Stimulated activated CD8-positive, alpha-beta memory T cell treated with anti-CD3 and anti-CD28 coated beads, Interleukin-4, amount 100 ng/mL, for 48 hours (primary cell): Measurements from ENCODE around the gene NKX6-2.
"Not testable (repeated sequence)": the region's sequence is repeated elsewhere in the genome, so short reads cannot be mapped to it uniquely, and the experiment has no call there.

Source experiments
- DNase-seq: peaks from one replicate; pipeline ENCODE4 v3.0.0-alpha.2; 2020

NKX6-2 gene

DNA sequence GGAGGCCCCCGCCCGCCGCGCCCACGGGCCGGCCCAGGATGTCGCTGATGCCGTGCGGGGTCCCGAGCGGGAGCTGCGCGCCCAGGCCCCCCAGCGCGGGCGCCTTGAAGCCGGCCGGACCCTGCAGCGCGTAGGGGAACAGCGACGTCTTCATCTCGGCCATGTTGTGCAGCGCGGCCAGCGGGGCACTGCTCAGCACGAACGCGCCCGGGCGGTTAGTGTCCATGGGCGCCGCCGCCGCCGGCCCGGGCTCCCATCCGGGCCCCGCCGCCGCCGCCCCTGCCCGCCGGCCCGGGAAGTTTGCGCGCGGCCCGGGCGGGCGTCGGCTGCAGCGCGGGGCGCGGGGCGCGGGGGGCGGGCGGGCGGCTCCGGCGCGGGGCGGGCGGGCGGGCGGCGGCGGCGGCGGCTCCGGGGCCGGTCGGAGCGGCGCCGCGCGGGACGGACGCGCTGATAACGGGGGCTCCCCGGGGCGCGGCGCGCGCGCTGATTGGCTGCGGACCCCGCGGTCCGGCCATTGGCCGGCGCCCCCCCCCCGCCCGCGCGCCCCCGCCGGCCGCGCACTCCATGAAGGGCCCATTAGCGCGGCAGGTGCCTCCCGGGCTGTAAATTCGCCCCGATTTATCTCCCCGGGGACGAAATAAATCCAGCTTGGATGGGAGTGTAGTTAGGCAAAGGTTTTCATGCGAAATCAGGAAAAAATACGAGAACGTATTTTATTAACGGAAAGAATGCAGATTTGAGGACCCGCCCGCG is at the start of gene NKX6-2:
Gene NKX6-2 (minus strand): TSS at position 425 of the 753 bp plus-strand sequence. CDS start 199 bp downstream, at position 226.
- DNase-seq: no peak

DNA sequence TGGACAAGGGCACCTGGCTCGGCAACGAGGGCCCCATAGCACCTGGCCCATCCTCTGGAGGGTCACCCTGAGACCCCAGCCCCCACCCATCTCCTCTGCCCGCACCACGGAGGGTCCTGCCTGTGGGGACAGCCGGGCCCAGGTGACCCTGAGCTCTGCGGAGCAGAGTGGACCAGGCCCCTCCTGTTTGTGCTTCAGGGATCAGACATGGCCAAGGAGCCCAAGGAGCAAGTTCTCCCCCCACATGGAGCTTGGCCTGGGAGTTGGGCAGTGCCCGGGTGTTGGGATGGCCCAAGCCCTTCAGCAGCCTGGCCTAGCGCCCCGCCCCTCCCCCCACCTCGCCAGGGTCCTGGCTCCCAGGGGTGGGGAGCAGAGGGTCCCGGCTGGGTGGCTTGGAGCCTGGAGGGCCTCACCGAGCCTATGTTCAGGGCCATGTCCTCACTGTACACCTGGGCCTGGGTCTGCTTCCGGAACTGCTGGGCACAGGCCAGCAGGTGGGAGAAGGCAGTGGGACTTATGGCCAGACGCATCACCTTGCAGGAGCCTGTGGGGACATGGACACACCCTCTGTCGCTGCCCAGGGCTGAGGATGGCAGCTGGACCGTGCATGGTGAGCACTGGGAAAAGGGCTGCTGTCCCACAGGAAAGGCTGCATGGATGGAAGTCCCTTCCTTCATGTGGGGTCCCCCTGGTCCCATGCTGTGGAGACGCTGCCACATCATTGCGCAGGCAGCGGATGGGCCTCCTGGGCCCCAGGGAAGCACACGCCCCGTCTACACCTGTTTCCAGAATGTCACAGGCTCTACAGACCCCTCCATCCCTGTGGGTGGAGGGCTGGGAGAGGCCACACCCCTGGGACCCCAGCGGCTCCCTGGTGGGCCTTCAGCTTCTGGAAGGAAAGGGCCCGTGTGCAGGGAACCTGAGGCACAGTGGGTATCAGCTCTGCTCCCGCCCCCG is 49.2 kb upstream of the NKX6-2 start:
- DNase-seq: no peak

DNA sequence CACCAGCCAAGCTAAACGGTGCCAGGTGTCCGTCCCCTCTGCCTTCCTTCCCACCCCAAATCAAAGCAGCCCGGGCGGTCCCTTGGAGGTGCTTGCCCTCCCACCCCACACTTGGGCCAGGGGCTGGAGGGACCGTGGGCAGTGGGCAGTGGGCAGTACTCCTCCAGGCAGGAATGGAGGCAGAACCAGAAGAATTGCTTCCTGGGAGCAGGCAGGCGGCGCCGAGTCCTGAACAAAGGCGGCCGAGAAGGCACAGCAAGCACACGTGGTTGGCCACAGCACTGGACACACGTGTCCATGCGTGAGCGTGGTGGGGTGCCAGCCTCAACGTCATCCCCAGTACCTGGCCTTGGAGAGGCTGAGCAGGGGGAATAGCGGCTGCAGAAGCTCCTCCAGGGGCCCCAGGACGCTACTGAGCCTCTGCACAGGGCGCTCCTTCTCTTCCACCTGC is 48.4 kb upstream of the NKX6-2 start:
- no peak for DNase-seq

DNA sequence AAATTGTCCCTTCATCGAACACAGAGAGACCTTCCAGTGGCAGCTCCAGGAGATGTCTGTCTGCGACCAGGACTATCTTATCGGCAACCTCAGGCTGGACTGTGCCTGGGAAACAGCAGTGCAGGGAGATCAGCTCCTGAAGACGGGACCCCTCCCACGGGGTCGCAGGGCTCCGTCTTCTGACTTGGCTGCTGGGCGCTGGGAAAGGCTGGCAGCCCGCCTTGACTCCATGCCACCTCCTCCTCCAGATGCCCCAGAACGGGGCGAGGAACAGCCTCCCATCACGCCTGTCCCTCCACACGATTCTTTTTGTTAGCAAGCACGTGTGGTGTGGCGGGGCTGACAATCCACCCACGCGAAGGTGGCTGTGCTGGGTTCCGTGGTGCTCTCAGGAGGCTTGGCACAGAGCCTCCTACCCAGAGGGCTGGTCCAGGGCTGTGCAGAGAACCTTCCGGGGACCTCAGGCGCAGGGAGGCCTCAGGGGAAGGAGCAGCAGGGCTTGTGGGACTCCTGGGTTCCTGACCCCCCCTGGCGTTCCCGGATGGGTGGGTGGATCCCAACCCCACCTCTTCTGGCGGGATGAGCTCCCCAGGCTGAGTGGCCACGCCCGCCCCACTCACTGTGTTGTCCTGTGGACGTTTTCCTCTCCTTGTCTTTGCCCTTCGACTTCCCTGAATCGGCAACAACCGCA is 47.6 kb upstream of the NKX6-2 start:
- no peak for DNase-seq

DNA sequence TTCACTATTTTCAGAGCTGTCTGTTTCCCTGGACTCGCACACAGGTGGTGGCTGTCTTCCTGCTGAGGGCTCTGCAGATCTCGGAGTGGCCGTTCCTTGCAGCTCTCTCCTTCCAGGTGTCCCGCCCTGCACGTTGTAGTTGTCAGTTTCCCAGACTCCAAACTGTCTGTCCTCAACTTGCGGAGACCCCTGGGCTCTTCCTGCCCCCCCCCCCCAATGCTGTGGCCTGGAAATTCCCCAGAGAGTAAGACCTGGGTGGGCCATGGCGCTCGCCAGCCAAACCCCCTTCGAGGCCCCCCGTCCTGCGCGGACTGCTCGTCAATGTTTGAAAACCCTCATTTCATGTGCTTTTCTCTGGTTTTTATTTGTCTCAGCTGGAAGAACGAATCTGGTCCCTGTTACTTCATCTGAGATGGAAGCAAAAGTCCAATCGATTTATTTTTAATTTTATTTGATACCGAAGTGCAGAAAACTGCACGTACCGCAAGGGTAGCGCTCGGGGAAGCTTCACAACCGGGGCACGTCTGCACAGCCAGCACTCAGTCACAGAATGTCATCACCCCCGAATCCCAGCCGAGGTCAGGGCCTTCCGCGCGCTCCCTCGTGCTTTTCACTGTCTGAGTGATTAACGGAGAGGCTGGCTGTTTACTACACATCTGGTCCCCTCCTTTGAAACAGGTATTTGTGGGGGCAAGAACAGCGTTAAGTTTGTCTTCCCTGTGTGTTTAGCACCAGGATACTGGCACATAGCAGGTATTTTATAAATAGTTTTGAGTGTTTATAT is 46.4 kb upstream of the NKX6-2 start:
- DNase-seq: no peak

DNA sequence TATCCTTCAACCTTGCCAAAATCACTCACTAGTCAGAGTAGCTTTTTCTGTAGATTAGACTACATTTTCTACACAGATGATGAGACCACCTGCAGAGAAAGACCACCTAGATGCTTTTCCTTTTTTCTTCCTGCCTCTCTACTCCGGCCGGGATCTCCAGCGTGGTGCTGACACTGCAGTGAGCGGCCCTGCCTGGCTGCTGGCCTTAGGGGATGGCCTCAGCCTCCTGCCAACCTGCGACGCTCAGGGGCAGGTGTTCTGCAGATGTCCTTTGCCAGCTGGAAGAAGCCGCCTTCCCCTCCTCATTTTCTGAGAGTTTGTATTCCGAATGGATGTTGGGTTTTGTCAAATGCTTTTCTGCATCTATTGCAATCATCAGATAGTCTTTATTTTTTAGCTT is 43.5 kb upstream of the NKX6-2 start:
- no peak for DNase-seq

DNA sequence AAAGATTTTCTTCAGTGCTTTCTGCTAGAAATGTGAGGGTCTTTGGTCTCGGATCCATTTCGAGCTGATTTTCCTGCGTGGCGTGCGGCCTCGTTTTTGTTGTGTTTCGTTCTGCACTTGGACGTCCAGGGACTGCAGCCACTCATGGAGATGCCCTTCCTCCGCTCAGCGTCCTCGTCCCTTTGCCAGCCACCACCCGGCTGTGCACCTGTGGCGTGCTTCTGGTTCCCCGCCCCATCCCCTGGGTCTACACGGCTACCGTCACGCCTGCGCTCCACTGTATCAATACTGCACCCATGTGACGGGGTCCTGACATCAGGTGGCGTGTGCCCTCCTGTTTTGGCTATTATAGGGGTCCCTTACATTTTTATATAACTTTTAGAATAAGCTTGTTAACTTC is 42.7 kb upstream of the NKX6-2 start:
- no peak for DNase-seq

DNA sequence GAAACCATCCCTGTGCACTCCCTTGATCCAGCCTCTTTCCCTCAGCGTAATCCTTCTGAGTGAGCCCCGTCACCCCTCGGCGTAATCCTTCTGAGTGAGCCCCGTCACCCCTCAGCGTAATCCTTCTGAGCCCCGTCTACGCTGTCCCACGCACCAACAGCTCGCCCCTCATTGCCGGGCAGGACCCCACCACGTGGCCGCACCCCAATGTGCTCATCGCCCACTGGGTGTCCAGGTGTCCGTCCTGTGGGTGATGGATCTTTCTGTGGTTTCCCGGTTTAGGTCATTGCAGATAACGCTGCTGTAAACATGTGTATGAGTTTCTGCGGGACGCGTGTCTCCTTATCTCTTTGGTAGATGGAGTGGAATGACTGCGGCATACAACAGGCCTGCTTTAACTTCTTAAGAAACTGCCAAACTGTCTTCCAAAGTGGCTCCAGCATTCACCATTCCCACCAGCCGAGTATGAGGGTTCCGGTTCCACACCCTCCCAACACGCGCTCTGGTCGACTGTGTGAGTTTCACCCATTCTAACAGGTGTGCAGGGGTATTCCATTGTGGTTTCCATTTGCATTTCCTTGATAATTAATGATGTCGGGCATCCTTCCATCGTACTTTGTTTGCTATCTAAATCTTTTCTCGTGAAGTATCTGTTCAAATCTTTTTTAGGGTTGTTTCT is 42.1 kb upstream of the NKX6-2 start:
- DNase-seq: no peak

DNA sequence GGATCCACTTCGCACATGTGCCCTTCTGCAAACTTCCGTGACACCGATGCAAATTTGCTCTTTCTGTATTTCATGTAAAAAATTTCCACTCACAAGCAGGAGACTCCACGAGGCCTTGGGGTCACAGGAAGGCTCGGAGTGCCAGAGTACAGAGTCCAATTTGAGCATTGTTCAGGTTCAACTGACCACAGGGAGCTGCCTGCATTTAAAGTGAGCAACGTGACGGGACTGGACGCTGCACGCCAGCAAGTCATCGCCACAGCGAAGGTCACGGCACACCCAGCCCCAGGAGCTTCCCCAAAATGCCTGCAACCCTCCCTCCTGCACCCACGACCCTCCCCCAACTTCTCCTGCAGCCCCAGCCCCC is 41.5 kb upstream of the NKX6-2 start:
- DNase-seq: no peak

DNA sequence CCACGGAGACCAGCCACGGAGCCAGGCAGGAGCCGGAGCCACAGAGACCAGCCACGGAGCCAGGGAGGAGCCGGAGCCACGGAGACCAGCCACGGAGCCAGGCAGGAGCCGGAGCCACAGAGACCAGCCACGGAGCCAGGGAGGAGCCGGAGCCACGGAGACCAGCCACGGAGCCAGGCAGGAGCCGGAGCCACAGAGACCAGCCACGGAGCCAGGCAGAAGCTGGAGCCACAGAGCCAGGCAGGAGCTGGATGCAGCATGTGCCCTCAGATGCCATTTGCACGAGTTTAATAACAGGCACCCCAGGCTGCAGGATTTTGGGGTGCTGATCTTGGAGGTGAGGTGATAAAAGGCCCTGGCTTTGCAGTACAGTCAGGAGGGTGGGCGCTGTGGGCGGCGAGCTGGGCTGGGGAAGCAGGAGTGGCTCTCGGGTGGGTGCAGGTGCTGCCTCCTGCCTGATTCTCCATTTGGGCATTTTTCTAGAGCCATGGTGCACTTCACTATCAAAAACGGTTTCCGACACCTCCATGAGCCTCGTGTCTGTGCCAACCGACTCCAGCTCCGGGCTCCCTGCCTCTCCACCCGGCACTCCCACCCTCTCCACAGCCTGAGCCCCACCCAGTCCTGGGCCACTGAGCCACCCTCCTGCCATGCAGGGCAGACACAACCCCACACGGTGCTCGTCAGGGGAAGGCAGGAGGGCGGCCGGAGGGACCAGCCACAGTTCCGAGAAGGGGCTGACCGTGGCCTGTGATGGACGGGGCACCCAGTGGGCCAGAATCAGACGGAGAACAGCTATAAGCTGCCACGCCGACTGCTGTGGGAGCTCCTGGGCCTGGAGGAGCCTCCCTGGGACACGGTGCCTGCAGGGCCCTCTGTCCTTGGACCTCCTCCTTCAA is 40.8 kb upstream of the NKX6-2 start:
- DNase-seq: no peak

DNA sequence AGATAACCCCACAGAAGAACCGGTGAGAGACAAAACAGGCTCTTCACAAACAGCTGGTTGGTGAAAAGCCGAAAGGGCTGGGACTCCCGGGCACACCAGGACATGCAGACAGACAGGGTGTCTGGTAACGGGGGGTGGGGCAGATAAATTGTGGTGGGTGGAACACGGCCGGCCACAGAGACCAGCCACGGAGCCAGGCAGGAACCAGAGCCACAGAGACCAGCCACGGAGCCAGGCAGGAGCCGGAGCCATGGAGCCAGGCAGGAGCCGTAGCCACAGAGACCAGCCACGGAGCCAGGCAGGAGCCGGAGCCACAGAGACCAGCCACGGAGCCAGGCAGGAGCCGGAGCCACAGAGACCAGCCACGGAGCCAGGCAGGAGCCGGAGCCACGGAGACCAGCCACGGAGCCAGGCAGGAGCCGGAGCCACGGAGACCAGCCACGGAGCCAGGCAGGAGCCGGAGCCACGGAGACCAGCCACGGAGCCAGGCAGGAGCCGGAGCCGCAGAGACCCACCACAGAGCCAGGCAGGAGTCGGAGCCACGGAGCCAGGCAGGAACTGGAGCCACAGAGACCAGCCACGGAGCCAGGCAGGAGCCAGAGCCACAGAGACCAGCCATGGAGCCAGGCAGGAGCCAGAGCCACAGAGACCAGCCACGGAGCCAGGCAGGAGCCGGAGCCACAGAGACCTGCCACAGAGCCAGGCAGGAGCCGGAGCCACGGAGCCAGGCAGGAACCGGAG is 40.0 kb upstream of the NKX6-2 start:
- DNase-seq: not testable (repeated sequence)

DNA sequence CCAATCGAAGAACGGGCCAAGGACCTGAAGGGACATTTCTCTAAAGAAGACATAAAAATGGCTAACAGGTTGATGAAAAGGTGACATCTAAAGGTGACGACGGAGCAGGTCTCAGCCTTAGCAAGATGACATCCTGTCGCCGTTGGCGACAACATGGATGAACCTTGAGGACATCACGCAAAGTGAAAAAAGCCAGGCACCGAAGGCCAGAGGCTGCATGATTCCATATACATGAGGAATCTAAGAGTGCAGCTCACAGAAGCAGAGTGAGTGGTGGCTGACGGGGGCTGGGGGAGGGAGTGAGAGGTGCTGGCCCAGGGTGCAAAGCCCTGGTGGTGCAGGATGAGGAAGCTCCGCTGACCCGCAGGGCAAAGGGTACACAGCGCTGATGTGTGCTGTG is 34.1 kb upstream of the NKX6-2 start:
- no peak for DNase-seq

DNA sequence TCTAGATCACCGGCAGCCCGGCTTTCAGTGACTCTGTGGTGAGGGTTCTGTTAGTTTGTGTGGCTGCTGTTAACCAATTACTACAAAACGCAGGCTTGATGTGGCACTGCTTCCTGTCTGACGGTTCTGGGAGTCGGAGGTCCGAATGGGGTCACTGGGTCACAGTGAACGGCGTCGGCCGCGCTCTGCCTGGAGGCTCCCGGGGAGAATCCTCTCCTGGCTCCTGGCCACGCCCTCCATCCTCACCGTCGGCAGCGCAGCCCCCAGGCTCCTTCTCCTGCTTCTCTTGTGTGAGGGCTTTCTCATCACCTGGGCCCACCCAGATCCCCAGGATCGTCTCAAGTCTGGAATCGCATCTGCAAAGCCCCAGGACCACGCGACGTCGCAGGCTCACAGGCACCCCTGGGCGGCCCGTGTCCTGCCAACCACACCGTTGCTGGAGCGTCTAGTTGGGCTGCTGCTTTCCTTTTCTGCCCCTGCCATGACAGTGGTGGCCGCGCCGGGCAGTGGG is 31.8 kb upstream of the NKX6-2 start:
- no peak for DNase-seq

DNA sequence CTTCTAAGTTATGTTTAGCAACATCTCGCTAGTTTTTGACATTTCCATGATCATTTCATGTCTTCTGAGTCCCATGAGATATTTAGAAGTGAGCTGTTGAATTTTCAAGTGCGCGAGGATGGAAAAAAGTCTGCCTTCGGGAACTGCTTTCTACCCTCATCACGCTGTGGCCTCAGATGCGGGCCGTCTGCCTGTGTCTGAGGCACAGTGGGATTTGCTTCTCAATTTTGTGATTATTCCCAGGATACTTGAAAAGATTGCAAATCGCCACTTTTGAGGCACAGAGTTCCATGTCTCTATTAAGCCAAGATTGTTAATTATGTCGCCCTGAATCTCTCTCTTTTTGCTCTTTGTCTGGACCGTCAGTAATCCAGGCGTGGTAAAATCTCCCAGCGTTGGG is 30.8 kb upstream of the NKX6-2 start:
- no peak for DNase-seq

DNA sequence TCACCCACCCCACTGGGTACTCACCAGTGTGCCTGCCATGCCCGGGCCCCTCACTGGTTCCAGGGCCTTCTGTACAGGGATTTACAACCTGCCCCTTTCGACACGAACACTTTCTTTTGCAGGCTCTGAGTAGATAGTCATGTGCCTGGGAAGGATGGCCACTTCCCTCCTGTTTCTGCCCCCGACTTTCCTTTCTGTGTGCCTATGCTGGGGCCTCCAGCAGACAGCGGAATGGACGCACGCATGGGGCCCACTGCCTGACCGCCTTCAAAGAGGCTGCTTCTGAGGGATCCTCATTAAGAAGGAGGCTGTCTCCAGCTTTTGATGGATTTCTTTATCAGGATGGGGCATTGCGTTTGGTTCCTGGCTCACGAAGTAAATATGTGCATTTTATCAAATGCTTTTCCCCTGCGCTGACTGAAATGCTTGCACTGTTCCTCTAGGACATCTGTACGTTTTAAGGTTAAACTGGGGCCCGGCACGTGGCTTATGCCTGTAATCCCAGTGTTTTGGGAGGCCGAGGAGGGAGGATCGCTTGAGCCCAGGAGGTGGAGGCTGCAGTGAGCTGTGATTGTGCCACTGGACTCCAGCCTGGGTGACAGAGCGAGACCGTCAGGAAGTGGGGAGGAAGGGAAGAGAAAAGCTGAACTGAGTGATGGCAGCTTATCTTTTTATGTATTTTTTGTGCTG is 29.4 kb upstream of the NKX6-2 start:
- no peak for DNase-seq

DNA sequence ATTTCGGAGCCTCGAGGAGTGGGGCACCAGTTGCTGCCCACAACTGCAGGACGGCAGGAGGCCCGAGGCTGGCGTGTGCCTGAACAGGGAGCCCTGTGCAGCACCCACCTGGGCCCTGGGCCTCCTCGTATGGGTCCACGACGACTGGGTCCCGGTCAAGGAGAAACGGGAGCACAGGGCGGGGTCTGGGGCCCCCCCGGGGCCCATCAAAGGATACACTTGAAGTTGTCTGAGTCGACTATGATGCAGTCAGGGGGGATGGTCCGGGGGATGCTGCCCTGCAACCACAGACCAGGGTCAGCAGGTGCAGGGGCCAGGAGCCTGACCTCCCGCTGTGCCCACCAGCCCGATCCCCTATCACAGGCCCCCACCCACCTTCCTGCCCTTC is 28.5 kb upstream of the NKX6-2 start:
- DNase-seq: no peak

DNA sequence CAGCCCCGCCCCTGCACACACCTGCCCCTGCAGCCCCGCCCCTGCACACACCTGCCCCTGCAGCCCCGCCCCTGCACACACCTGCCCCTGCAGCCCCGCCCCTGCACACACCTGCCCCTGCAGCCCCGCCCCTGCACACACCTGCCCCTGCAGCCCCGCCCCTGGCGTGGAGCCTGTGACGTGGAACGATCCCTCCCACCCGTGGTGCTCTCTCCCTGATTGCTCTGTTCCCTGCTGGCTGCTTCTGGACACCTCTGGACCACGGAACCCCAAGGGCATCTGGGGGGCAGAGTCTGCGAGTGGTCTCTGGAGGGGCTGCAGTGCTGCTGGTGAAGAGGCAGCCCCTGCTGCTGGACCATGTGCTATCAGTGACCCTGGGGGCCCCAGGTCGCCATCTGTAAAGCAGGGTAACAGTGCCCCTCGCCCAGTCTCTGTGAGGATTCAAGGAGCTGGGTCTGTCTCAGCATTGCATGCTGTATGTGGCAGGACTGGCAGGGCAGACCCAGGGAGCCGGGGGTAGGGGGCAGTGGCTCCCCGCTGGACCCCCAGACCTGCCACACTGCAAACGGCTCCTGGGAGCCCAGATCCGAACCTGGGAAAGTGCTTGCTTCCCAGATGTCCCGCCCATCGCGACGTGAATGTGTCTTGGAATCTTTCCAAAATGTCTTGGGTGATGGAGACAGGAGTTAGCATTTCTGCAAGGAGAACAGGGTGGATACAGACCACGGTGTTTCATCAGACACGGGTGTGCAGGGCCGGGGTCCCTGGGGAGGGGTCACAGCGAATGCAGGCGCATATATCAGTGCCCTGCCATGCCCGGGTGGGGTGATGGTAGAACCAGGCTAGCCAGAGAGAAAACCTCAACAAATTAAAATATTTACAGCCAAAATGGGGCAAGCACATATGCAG is 27.9 kb upstream of the NKX6-2 start:
- no peak for DNase-seq

DNA sequence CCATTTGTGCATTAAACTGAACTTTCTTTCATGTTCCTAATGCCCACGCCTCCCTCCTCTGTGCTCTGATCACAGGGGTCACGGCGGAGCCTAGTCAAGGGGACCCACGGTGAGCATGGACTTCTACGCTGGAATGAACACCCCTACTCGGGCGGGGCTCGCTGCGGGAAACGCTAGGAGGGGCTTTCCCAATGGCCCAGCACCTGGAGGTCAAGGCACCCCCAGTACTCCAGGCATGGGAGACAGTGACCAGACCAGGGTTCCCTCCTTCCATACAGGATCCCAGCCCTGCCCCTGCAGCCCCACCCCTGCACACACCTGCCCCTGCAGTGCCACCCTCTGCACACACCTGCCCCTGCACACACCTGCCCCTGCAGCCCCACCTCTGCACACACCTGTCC is 27.1 kb upstream of the NKX6-2 start:
- no peak for DNase-seq
